ENCODE measurements around the gene RAB40C. TPM values are rescaled to one million over a fixed set of nuclear protein-coding genes. Genes with fewer than 3 reads are reported as not detected.

Gene RAB40C
- total RNA-seq, 1 experiment from 2014 or later, result 22.5 TPM

GRCh38 chr16:626787-627453 is 37.1 kb downstream of the RAB40C start:
- peaks cover 3% of the 10 kb centered on the region; the same call in 1 of the 2 replicates for H3K36me3 Mint-ChIP-seq
- POLR2A ChIA-PET, result no interaction called here
- CTCF ChIA-PET, result interaction anchor here (2.2 kb wide), 1 partner anchor 22 kb away, joined by 8 read pairs; the partner anchor contains the start of gene WDR90

More at GRCh38 chr16:626787-627453, 37.1 kb downstream of the RAB40C start:
- DNase-seq (ENCODE audit: low spot score) (no peak), ATAC-seq (no peak)
- H3K4me1 Mint-ChIP-seq, result peaks cover 37% of the 10 kb centered on the region
- H3K27ac Mint-ChIP-seq, result no peak overlapping the region
- no peak overlapping the region for H3K4me3 Mint-ChIP-seq
- H3K9me3 Mint-ChIP-seq, result no peaks in the 10 kb centered on the region
- H3K27me3 Mint-ChIP-seq (ENCODE audit: low read depth), result no peaks in the 10 kb centered on the region
- TF ChIP-seq, protein P1, sequence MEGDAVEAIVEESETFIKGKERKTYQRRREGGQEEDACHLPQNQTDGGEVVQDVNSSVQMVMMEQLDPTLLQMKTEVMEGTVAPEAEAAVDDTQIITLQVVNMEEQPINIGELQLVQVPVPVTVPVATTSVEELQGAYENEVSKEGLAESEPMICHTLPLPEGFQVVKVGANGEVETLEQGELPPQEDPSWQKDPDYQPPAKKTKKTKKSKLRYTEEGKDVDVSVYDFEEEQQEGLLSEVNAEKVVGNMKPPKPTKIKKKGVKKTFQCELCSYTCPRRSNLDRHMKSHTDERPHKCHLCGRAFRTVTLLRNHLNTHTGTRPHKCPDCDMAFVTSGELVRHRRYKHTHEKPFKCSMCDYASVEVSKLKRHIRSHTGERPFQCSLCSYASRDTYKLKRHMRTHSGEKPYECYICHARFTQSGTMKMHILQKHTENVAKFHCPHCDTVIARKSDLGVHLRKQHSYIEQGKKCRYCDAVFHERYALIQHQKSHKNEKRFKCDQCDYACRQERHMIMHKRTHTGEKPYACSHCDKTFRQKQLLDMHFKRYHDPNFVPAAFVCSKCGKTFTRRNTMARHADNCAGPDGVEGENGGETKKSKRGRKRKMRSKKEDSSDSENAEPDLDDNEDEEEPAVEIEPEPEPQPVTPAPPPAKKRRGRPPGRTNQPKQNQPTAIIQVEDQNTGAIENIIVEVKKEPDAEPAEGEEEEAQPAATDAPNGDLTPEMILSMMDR (IDR thresholded peaks at IDR 0.05), result no peak
- TF ChIP-seq NFYB (CRISPR knock-in tag; conservative IDR thresholded peaks at IDR 0.05; ENCODE audit: low read depth) (no peak), TEAD1 (CRISPR knock-in tag; IDR thresholded peaks at IDR 0.05) (no peak), HMGXB4 (CRISPR knock-in tag; IDR thresholded peaks at IDR 0.05) (no peak), ZNF416 (CRISPR knock-in tag; IDR thresholded peaks at IDR 0.05) (no peak), ATF2 (CRISPR knock-in tag; IDR thresholded peaks at IDR 0.05; ENCODE audit: borderline replicate concordance, low read depth) (no peak), FOXJ3 (CRISPR knock-in tag; IDR thresholded peaks at IDR 0.05; ENCODE audit: borderline replicate concordance) (no peak), CREM (CRISPR knock-in tag; IDR thresholded peaks at IDR 0.05) (no peak), SOX15 (CRISPR knock-in tag; IDR thresholded peaks at IDR 0.05) (no peak)
- TF ChIP-seq, protein P2, sequence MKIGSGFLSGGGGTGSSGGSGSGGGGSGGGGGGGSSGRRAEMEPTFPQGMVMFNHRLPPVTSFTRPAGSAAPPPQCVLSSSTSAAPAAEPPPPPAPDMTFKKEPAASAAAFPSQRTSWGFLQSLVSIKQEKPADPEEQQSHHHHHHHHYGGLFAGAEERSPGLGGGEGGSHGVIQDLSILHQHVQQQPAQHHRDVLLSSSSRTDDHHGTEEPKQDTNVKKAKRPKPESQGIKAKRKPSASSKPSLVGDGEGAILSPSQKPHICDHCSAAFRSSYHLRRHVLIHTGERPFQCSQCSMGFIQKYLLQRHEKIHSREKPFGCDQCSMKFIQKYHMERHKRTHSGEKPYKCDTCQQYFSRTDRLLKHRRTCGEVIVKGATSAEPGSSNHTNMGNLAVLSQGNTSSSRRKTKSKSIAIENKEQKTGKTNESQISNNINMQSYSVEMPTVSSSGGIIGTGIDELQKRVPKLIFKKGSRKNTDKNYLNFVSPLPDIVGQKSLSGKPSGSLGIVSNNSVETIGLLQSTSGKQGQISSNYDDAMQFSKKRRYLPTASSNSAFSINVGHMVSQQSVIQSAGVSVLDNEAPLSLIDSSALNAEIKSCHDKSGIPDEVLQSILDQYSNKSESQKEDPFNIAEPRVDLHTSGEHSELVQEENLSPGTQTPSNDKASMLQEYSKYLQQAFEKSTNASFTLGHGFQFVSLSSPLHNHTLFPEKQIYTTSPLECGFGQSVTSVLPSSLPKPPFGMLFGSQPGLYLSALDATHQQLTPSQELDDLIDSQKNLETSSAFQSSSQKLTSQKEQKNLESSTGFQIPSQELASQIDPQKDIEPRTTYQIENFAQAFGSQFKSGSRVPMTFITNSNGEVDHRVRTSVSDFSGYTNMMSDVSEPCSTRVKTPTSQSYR (CRISPR knock-in tag; IDR thresholded peaks at IDR 0.05), result no peak
- TF ChIP-seq, protein P3, sequence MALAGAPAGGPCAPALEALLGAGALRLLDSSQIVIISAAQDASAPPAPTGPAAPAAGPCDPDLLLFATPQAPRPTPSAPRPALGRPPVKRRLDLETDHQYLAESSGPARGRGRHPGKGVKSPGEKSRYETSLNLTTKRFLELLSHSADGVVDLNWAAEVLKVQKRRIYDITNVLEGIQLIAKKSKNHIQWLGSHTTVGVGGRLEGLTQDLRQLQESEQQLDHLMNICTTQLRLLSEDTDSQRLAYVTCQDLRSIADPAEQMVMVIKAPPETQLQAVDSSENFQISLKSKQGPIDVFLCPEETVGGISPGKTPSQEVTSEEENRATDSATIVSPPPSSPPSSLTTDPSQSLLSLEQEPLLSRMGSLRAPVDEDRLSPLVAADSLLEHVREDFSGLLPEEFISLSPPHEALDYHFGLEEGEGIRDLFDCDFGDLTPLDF (CRISPR knock-in tag; IDR thresholded peaks at IDR 0.05), result no peak

All from WTC11 (cell line).